ENCODE results near the gene LSG1. TPM values are rescaled to one million over a fixed set of nuclear protein-coding genes. Genes with fewer than 3 reads are reported as not detected.
"Not testable (repeated sequence)": the region's sequence is repeated elsewhere in the genome, so short reads cannot be mapped to it uniquely, and the experiment has no call there.

The LSG1 gene
- total and polyA plus RNA-seq, 9 donors: 26.8 to 46.6 (median 31.5) TPM

- Histone ChIP-seq H3K9me3 (no peaks in the 10 kb centered on the region), H3K4me1 (ENCODE audit: insufficient read depth) (no peaks in the 10 kb centered on the region), H3K27me3 (no peaks in the 10 kb centered on the region), H3K36me3 (no peaks in the 10 kb centered on the region), H3K4me3 (no peak overlapping the region), H3K27ac (no peak overlapping the region)
- intact Hi-C loops (cut with DNase I): no loop called here
- no peak for TF ChIP-seq POLR2A (IDR thresholded peaks at IDR 0.05)
- TF ChIP-seq, protein P1, sequence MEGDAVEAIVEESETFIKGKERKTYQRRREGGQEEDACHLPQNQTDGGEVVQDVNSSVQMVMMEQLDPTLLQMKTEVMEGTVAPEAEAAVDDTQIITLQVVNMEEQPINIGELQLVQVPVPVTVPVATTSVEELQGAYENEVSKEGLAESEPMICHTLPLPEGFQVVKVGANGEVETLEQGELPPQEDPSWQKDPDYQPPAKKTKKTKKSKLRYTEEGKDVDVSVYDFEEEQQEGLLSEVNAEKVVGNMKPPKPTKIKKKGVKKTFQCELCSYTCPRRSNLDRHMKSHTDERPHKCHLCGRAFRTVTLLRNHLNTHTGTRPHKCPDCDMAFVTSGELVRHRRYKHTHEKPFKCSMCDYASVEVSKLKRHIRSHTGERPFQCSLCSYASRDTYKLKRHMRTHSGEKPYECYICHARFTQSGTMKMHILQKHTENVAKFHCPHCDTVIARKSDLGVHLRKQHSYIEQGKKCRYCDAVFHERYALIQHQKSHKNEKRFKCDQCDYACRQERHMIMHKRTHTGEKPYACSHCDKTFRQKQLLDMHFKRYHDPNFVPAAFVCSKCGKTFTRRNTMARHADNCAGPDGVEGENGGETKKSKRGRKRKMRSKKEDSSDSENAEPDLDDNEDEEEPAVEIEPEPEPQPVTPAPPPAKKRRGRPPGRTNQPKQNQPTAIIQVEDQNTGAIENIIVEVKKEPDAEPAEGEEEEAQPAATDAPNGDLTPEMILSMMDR (IDR thresholded peaks at IDR 0.05): no peak
- no peak for TF ChIP-seq EP300 (IDR thresholded peaks at IDR 0.05)
- 73 to 77% (median 76%) methylated on average over 10 of the region's 10 CpGs for WGBS, 3 donors
- no peak for DNase-seq
Observed at GRCh38 chr3:194607592-194608389, 64.2 kb downstream of the LSG1 start.

DNA sequence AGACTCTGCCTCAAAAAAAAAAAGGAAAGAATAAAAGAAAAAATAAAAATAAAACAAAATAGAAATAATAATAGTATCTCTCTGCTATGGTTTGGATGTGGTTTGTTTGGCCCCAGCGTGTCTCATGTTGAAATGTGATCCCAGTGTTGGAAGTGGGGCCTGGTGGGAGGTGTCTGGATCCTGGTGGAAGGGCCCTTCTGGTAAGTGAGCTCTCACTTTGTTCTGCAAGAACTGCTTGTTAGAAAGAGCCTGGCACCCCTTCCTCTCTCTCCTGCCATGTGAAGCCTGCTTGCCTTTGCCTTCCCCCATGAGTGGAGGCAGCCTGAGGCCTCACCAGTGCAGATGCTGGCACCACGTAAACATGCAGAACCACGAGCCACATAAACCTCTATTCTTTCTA lies 65.0 kb downstream of the LSG1 start:
- intact Hi-C loops (cut with DNase I): no loop called here
- Histone ChIP-seq H3K4me1 (ENCODE audit: insufficient read depth) (no peaks in the 10 kb centered on the region), H3K9me3 (no peaks in the 10 kb centered on the region), H3K36me3 (no peaks in the 10 kb centered on the region), H3K27me3 (no peaks in the 10 kb centered on the region), H3K4me3 (no peak overlapping the region), H3K27ac (no peak overlapping the region)
- no peak for TF ChIP-seq POLR2A (IDR thresholded peaks at IDR 0.05)
- TF ChIP-seq, protein P1 (IDR thresholded peaks at IDR 0.05): no peak
- no peak for TF ChIP-seq EP300 (IDR thresholded peaks at IDR 0.05)
- 79 to 90% (median 81%) methylated on average over 3 of the region's 3 CpGs for WGBS, 3 donors
- DNase-seq: no peak

- no peaks in the 10 kb centered on the region for H3K9me3 ChIP-seq
Observed at GRCh38 chr3:194606163-194606562, 65.8 kb downstream of the LSG1 start.

DNA sequence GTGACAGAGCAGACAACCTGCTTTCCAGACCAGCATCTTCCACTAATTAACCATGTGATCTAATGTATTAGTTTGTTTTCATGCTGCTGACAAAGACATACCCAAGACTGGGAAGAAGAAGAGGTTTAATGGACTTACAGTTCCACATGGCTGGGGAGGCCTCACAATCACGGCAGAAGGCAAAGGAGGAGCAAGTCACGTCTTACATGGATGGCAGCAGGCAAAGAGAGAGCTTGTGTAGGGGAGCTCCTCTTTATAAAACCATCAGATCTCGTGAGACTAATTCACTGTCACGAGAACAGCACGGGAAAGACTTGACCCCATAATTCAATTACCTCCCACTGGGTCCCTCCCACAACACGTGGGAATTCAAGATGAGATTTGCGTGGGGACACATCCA lies 66.7 kb downstream of the LSG1 start:
- H3K36me3 ChIP-seq; H3K4me3 ChIP-seq; intact Hi-C loops (cut with DNase I); H3K27me3 ChIP-seq; H3K27ac ChIP-seq; H3K4me1 ChIP-seq (ENCODE audit: insufficient read depth); DNase-seq; H3K9me3 ChIP-seq: not testable (repeated sequence)
- WGBS, 3 donors: 83 to 88% (median 87%) methylated on average over 7 of the region's 7 CpGs

More at GRCh38 chr3:194606163-194606562, 65.8 kb downstream of the LSG1 start:
- H3K4me3 ChIP-seq: no peak overlapping the region
- intact Hi-C loops (cut with DNase I): no loop called here
- WGBS, 3 donors: 82 to 98% (median 82%) methylated on average over 7 to 8 of the region's 8 CpGs
- no peaks in the 10 kb centered on the region for H3K4me1 ChIP-seq (ENCODE audit: insufficient read depth)
- no peak for TF ChIP-seq EP300 (IDR thresholded peaks at IDR 0.05)
- TF ChIP-seq, protein P1 (IDR thresholded peaks at IDR 0.05): no peak
- TF ChIP-seq POLR2A (IDR thresholded peaks at IDR 0.05): no peak
- no peaks in the 10 kb centered on the region for H3K27me3 ChIP-seq
- no peak overlapping the region for H3K27ac ChIP-seq
- H3K36me3 ChIP-seq: no peaks in the 10 kb centered on the region
- DNase-seq: no peak

DNA sequence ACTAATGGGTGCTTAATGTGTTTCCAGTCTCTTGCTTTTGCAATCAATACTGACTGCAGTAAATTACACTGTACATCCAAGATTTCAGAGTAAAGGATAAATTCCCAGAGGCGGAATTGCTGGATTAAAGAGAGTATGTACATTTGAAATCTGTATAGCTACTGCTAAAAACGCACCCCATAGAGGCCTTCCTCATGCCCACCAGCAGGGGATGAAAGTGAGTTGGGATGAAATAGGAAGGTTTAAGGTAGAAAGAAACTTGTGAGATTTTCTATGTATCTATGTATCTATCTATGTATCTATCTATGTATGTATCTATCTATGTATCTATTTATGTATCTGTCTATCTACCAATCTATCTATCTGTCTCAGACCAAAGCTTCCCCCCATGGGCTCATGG lies 67.2 kb downstream of the LSG1 start:
- no peak for DNase-seq
- WGBS, 3 donors: 91 to 92% (median 92%) methylated on average over 2 of the region's 2 CpGs
- H3K4me3 ChIP-seq: no peak overlapping the region
- H3K27me3 ChIP-seq: no peaks in the 10 kb centered on the region
- H3K36me3 ChIP-seq: no peaks in the 10 kb centered on the region
- no peak overlapping the region for H3K27ac ChIP-seq
- H3K4me1 ChIP-seq (ENCODE audit: insufficient read depth): no peaks in the 10 kb centered on the region
- TF ChIP-seq EP300 (IDR thresholded peaks at IDR 0.05) (no peak), POLR2A (IDR thresholded peaks at IDR 0.05) (no peak)
- TF ChIP-seq, protein P1 (IDR thresholded peaks at IDR 0.05): no peak
- H3K9me3 ChIP-seq: no peaks in the 10 kb centered on the region
- intact Hi-C loops (cut with DNase I): no loop called here
